ENCODE data around the gene FSTL4. TPM values are rescaled to one million over a fixed set of nuclear protein-coding genes. Genes with fewer than 3 reads are reported as not detected.

The FSTL4 gene
- total and polyA plus RNA-seq, 2 donors (not counting 1 experiment from before 2014, with no cell fraction given) = 0.31 to 6.7 TPM

DNA sequence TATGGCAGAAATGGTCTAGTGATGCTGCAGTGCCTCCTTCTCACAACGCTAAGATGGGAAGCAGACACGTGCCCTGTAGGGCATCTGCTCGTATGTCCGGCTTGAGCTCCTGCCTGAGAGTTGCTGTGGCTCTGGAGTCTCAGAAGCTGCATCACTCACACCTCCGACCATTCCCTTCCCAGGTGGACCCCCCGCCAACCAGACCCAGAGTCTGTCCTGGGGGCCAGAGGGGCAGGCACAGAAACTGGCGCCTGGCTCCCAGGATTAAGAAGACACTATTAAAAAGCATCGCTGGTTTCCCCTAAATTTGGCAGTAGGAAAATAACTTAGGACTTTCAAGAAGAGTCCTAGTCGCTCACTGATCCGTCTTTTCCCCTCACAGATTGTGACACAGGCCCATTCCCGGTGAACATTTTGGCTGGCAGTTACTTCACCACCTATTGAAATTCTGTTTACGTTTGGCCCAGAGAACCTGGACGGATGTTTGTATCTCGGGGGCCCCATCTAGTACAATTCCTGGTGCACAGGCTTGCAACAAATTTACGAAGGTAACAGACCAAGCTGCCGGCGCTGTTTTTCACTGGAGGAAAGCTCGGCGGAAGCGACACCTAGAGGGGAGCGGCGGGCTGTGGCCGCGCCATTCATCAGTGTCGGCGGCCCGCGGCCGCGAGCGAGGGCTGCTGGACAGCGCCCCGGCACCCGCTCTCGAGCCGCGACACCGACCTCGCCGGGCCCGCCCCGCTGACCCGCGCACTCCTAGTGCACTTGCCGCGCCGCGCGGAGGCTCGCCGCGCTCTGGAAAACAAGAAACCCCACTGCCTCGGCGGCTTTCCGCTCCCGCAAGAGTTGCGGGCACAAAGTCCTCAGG is 1.6 kb downstream of the FSTL4 start:
- peak overlapping the region; percentile 32 to 60 (median 52) for H3K4me3 ChIP-seq (ENCODE audit: control extremely low read depth in 1 of 5, extremely low read depth in 1 of 5, insufficient read depth in 1 of 5, low read depth in 2 of 5, low read length in 4 of 5)
- no peaks in the 10 kb centered on the region for H3K36me3 ChIP-seq (replicated peaks in 1 of 2; ENCODE audit: control extremely low read depth in 1 of 2, control insufficient read depth in 1 of 2, extremely low read depth in 1 of 2, insufficient read depth in 2 of 2, low read length in 1 of 2)
- CTCF ChIA-PET = interaction anchor here (1.0 to 1.7 kb wide), 4 partner anchors 9 to 258 kb away, joined by 3 to 6 read pairs (median 4); no protein-coding TSS in a partner anchor
- DNase-seq (peak; percentile 70), ATAC-seq (ENCODE audit: low read depth) (peak; percentile 63)
- Mint-ChIP-seq H3K4me3 (peak overlapping the region; percentile 79), H3K27me3 (peaks cover 56% of the 10 kb centered on the region), H3K4me1 (peaks cover 15% of the 10 kb centered on the region), H3K9me3 (ENCODE audit: insufficient read depth) (no peaks in the 10 kb centered on the region), H3K27ac (no peak overlapping the region)
- H3K4me2 ChIP-seq (replicated peaks; ENCODE audit: low read depth, low read length, poor library complexity, severe bottlenecking) = peak overlapping the region; percentile 91
- intact Hi-C loops (cut with micrococcal nuclease) = loop anchor here (10.0 kb wide), 1 partner anchor 496 kb away; no protein-coding TSS in a partner anchor
- POLR2A ChIA-PET = interaction anchor here (0.7 kb wide), 1 partner anchor 505 kb away, joined by 4 read pairs; no protein-coding TSS in a partner anchor
- WGBS (ENCODE audit: insufficient coverage) = 9% methylated on average over 56 of the region's 57 CpGs
- peaks cover 17 to 23% of the 10 kb centered on the region in 2 donors for H3K4me1 ChIP-seq (ENCODE audit: control insufficient read depth in 2 of 2, insufficient read depth in 2 of 2, low read length in 2 of 2)
- H3K9me3 ChIP-seq (ENCODE audit: control extremely low read depth in 1 of 3, control insufficient read depth in 2 of 3, insufficient read depth in 1 of 3, low read length in 2 of 3) = no peaks in the 10 kb centered on the region
- no peaks in the 10 kb centered on the region for H4K20me1 ChIP-seq (ENCODE audit: control insufficient read depth, insufficient read depth, low read length, poor library complexity, severe bottlenecking)
- H3K27ac ChIP-seq (ENCODE audit: low read length in 2 of 2) = no peak overlapping the region
- no peaks in the 10 kb centered on the region for H3K79me2 ChIP-seq (ENCODE audit: control insufficient read depth, insufficient read depth, low read length)
- peak overlapping the region; percentile 66 for H3K9ac ChIP-seq (ENCODE audit: low read length)
- TF ChIP-seq EZH2 (IDR thresholded peaks at IDR 0.05; ENCODE audit: borderline replicate concordance, insufficient read depth, low read depth, low read length, poor library complexity, severe bottlenecking) = no peak
- TF ChIP-seq, protein P1, sequence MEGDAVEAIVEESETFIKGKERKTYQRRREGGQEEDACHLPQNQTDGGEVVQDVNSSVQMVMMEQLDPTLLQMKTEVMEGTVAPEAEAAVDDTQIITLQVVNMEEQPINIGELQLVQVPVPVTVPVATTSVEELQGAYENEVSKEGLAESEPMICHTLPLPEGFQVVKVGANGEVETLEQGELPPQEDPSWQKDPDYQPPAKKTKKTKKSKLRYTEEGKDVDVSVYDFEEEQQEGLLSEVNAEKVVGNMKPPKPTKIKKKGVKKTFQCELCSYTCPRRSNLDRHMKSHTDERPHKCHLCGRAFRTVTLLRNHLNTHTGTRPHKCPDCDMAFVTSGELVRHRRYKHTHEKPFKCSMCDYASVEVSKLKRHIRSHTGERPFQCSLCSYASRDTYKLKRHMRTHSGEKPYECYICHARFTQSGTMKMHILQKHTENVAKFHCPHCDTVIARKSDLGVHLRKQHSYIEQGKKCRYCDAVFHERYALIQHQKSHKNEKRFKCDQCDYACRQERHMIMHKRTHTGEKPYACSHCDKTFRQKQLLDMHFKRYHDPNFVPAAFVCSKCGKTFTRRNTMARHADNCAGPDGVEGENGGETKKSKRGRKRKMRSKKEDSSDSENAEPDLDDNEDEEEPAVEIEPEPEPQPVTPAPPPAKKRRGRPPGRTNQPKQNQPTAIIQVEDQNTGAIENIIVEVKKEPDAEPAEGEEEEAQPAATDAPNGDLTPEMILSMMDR (IDR thresholded peaks at IDR 0.05) = peak; percentile 25
- H2AFZ ChIP-seq (ENCODE audit: insufficient read depth, low read depth, low read length, poor library complexity, severe bottlenecking) = peak overlapping the region; percentile 72
- peaks cover 2 to 50% (median 45%) of the 10 kb centered on the region in 4 experiments for H3K27me3 ChIP-seq (replicated peaks in 1 of 4; ENCODE audit: control extremely low read depth in 1 of 4, control insufficient read depth in 3 of 4, insufficient read depth in 4 of 4, low read length in 3 of 4)

DNA sequence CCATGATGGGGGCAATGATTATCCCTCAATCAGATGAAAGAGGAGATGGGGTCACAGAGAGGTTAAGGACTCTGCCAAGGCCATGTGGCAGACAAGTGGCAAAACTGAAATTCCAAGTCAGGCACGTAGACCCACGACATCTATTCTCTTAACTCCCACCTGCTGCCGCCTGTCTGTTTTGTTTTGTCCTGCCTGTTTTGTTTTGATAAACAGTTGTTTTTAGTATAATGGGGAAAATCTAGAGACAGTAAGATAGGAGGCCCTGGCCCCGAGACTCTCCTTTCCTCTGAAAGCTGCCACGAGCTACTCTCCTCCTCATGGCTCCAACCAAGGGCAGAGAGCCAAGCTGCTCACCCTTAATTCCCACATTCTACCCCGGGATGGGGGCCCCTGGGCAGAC is 4.9 kb downstream of the FSTL4 start:
- no peaks in the 10 kb centered on the region for H3K9me3 Mint-ChIP-seq (ENCODE audit: insufficient read depth)
- no peak overlapping the region for H3K27ac Mint-ChIP-seq
- peaks cover 43% of the 10 kb centered on the region for H3K27me3 Mint-ChIP-seq
- H3K4me2 ChIP-seq (replicated peaks; ENCODE audit: low read depth, low read length, poor library complexity, severe bottlenecking) = no peak overlapping the region
- peaks cover 2 to 31% (median 25%) of the 10 kb centered on the region in 4 experiments for H3K27me3 ChIP-seq (replicated peaks in 1 of 4; ENCODE audit: control extremely low read depth in 1 of 4, control insufficient read depth in 3 of 4, insufficient read depth in 4 of 4, low read length in 3 of 4)
- H3K9ac ChIP-seq (ENCODE audit: low read length) = no peak overlapping the region
- no peak overlapping the region for H3K4me3 ChIP-seq (ENCODE audit: control extremely low read depth in 1 of 5, extremely low read depth in 1 of 5, insufficient read depth in 1 of 5, low read depth in 2 of 5, low read length in 4 of 5)
- H4K20me1 ChIP-seq (ENCODE audit: control insufficient read depth, insufficient read depth, low read length, poor library complexity, severe bottlenecking) = no peaks in the 10 kb centered on the region
- H3K27ac ChIP-seq (ENCODE audit: low read length in 2 of 2) = no peak overlapping the region
- H3K4me1 Mint-ChIP-seq = peaks cover 9% of the 10 kb centered on the region
- POLR2A ChIA-PET = no interaction called here
- H3K4me3 Mint-ChIP-seq = no peak overlapping the region
- CTCF ChIA-PET = interaction anchor here (1.5 kb wide), 1 partner anchor 258 kb away, joined by 3 read pairs; no protein-coding TSS in a partner anchor
- H2AFZ ChIP-seq (ENCODE audit: insufficient read depth, low read depth, low read length, poor library complexity, severe bottlenecking) = no peak overlapping the region
- intact Hi-C loops (cut with micrococcal nuclease) = no loop called here
- no CpG with 5 or more reads among the region's 6 CpGs for WGBS (ENCODE audit: insufficient coverage)
- TF ChIP-seq, protein P1 (IDR thresholded peaks at IDR 0.05) = no peak
- TF ChIP-seq EZH2 (IDR thresholded peaks at IDR 0.05; ENCODE audit: borderline replicate concordance, insufficient read depth, low read depth, low read length, poor library complexity, severe bottlenecking) = no peak
- DNase-seq = no peak
- H3K9me3 ChIP-seq (ENCODE audit: control extremely low read depth in 1 of 3, control insufficient read depth in 2 of 3, insufficient read depth in 1 of 3, low read length in 2 of 3) = no peaks in the 10 kb centered on the region
- H3K36me3 ChIP-seq (replicated peaks in 1 of 2; ENCODE audit: control extremely low read depth in 1 of 2, control insufficient read depth in 1 of 2, extremely low read depth in 1 of 2, insufficient read depth in 2 of 2, low read length in 1 of 2) = no peaks in the 10 kb centered on the region
- ATAC-seq (ENCODE audit: low read depth) = no peak
- H3K4me1 ChIP-seq (ENCODE audit: control insufficient read depth in 2 of 2, insufficient read depth in 2 of 2, low read length in 2 of 2) = peaks cover 11 to 16% of the 10 kb centered on the region in 2 donors
- no peaks in the 10 kb centered on the region for H3K79me2 ChIP-seq (ENCODE audit: control insufficient read depth, insufficient read depth, low read length)

Measured in B cell (primary cell).